Panc1 (cell line): ENCODE data around the gene CROCC2. TPM values are rescaled to one million over a fixed set of nuclear protein-coding genes. Genes with fewer than 3 reads are reported as not detected.

Experiments used
- ATAC-seq: fragments of 200-7000 bp; cut with Tn5 transposase; 2 replicates; pipeline ENCODE4 v1.9.1; 2020; ENCODE audit warnings: mild to moderate bottlenecking, moderate library complexity
- BruUV-seq: library from RNA; stranded (reverse); fragments of 400-500 nt; replicated peaks from 2 replicates; lab custom pipeline; 2021; lab: Mats Ljungman, UMichigan
- CTCF ChIA-PET: fragments of 300-600 bp; sonication (Branson Sonifier 250); formaldehyde crosslinking; loops from one replicate; lab custom pipeline; 2022; ENCODE audit warnings: antibody characterized with exemption; lab: Charles Lee
- POLR2A ChIA-PET: fragments of 300-600 bp; sonication (Branson Sonifier 250); formaldehyde crosslinking; loops from one replicate; lab custom pipeline; 2022; ENCODE audit warnings: antibody characterized with exemption; lab: Charles Lee
- DNase-seq: peaks from one replicate; pipeline ENCODE4 v3.0.0-alpha.2; 2010; ENCODE audit warnings: low read depth, low spot score
- H3K27ac ChIP-seq: 2 replicates; pipeline ENCODE4 v1.5.1; 2011; ENCODE audit warnings: mild to moderate bottlenecking, low read length, inconsistent platforms
- H3K27me3 ChIP-seq: fragments of 200-500 bp; sonication (Bioruptor generic); 2 replicates; pipeline ENCODE4 v1.6.0; 2014; ENCODE audit warnings: low read length, inconsistent platforms; ENCODE audit not compliant: control insufficient read depth, insufficient read depth
- H3K36me3 ChIP-seq: fragments of 200-500 bp; sonication (Bioruptor generic); 2 replicates; pipeline ENCODE4 v1.5.1; 2014; ENCODE audit warnings: inconsistent platforms, mild to moderate bottlenecking, low read length, moderate library complexity; ENCODE audit not compliant: control insufficient read depth, insufficient read depth
- H3K4me1 ChIP-seq: 2 replicates; pipeline ENCODE4 v1.5.1; 2011; ENCODE audit warnings: inconsistent platforms, mild to moderate bottlenecking, low read length, moderate library complexity; ENCODE audit not compliant: control insufficient read depth, insufficient read depth
- H3K4me3 ChIP-seq, 2 experiments: 2 replicates each; pipeline ENCODE4 v1.5.1; 2011 to 2012; ENCODE audit warnings: low read depth in 2 of 2, low read length in 2 of 2, mild to moderate bottlenecking in 2 of 2, inconsistent platforms in 1 of 2, moderate library complexity in 1 of 2
- H3K9me3 ChIP-seq: fragments of 200-500 bp; sonication (Bioruptor generic); 2 replicates; pipeline ENCODE4 v1.5.1; 2014; ENCODE audit warnings: low read depth, mild to moderate bottlenecking, inconsistent platforms, low read length, moderate library complexity; ENCODE audit not compliant: control insufficient read depth, insufficient read depth
- CTCF ChIP-seq: fragments of 450-650 bp; IDR thresholded peaks from 2 replicates; pipeline ENCODE4 v1.5.1; 2017; ENCODE audit warnings: mild to moderate bottlenecking
- POLR2AphosphoS5 ChIP-seq: IDR thresholded peaks from 2 replicates; pipeline ENCODE4 v1.6.1; 2012; ENCODE audit warnings: mild to moderate bottlenecking, low read depth, low read length, moderate library complexity
- REST ChIP-seq, 2 experiments: IDR thresholded peaks; 2 replicates each; pipeline ENCODE4 v1.6.1; 2011 to 2012; ENCODE audit warnings: low read depth in 2 of 2, control low read depth in 1 of 2, low read length in 1 of 2, mild to moderate bottlenecking in 1 of 2, moderate library complexity in 1 of 2; ENCODE audit not compliant: insufficient read depth in 1 of 2
- SIN3A ChIP-seq: IDR thresholded peaks from 2 replicates; pipeline ENCODE4 v1.6.1; 2012; ENCODE audit warnings: low read depth, mild to moderate bottlenecking, low read length, moderate library complexity, borderline replicate concordance; ENCODE audit not compliant: insufficient read depth
- TCF7L2 ChIP-seq: IDR thresholded peaks from 2 replicates; pipeline ENCODE4 v1.6.1; 2011; ENCODE audit warnings: mild to moderate bottlenecking, low read depth, low read length, inconsistent platforms
- in situ Hi-C: cut with HindIII; loops from 2 replicates; pipeline ENCODE4 v1.10.0; 2016; ENCODE audit warnings: low sequenced_read_pairs, low pct_unique_long_range_greater_than_20kb
- intact Hi-C: fragments of 100-400 bp; cut with micrococcal nuclease; formaldehyde crosslinking; loops from one replicate; pipeline ENCODE4 v1.10.0; 2022; ENCODE audit not compliant: unreplicated experiment
- total RNA-seq: library from RNA; stranded (reverse); gene quantifications from one replicate; pipeline ENCODE4 v1.2.1, GENCODE V29; 2021; ENCODE audit not compliant: unreplicated experiment

CROCC2 gene
- total RNA-seq, 1 experiment from 2014 or later, result 0.23 TPM

GRCh38 chr2:240931319-240931949, 25.3 kb downstream of the CROCC2 start:
- CTCF ChIA-PET, result no interaction called here
- in situ Hi-C loops, result no loop called here
- no TSS peak for BruUV-seq
- intact Hi-C loops, result no loop called here
- TF ChIP-seq TCF7L2 (no peak), CTCF (no peak), SIN3A (no peak)
- no peaks in the 10 kb centered on the region for H3K36me3 ChIP-seq
- no peak overlapping the region for H3K27ac ChIP-seq
- ATAC-seq (no peak), DNase-seq (no peak)
- H3K4me3 ChIP-seq, result no peak overlapping the region
- H3K27me3 ChIP-seq, result no peaks in the 10 kb centered on the region
- peaks cover 3% of the 10 kb centered on the region; the same call in 1 of the 2 replicates for H3K4me1 ChIP-seq
- POLR2A ChIA-PET, result no interaction called here
- H3K9me3 ChIP-seq, result no peaks in the 10 kb centered on the region

GRCh38 chr2:240932001-240932723, 26.0 kb downstream of the CROCC2 start:
- intact Hi-C loops, result no loop called here
- Histone ChIP-seq H3K4me3 (no peak overlapping the region), H3K9me3 (no peaks in the 10 kb centered on the region), H3K27ac (no peak overlapping the region), H3K27me3 (no peaks in the 10 kb centered on the region), H3K4me1 (no peaks in the 10 kb centered on the region), H3K36me3 (no peaks in the 10 kb centered on the region)
- TF ChIP-seq CTCF, result no peak
- TF ChIP-seq TCF7L2, result no peak
- TF ChIP-seq SIN3A, result no peak
- ChIA-PET POLR2A (no interaction called here), CTCF (no interaction called here)
- no peak for ATAC-seq
- in situ Hi-C loops, result no loop called here
- DNase-seq, result no peak
- no TSS peak for BruUV-seq

GRCh38 chr2:240932724-240933047, 26.6 kb downstream of the CROCC2 start:
- H3K4me3 ChIP-seq, result no peak overlapping the region
- intact Hi-C loops, result no loop called here
- ChIA-PET CTCF (no interaction called here), POLR2A (no interaction called here)
- TF ChIP-seq POLR2AphosphoS5 (no peak), SIN3A (no peak), REST (IDR thresholded peaks at IDR 0.05; ENCODE audit: insufficient read depth in 1 of 2, low read depth in 2 of 2, low read length in 1 of 2) (no peak), TCF7L2 (no peak), CTCF (no peak)
- in situ Hi-C loops, result no loop called here
- no peaks in the 10 kb centered on the region for H3K36me3 ChIP-seq
- no TSS peak for BruUV-seq
- no peaks in the 10 kb centered on the region for H3K9me3 ChIP-seq
- H3K4me1 ChIP-seq, result no peaks in the 10 kb centered on the region
- no peak for DNase-seq
- H3K27ac ChIP-seq, result no peak overlapping the region
- H3K27me3 ChIP-seq, result no peaks in the 10 kb centered on the region
- no peak for ATAC-seq
